NCI-H2227 (cell line): ENCODE results near the gene NOP16.

ENCODE experiments used
- DNase-seq: peaks from one replicate; lab custom pipeline; 2025; ENCODE audit not compliant: unreplicated experiment; lab: John Stamatoyannopoulos, UW

NOP16 gene

GRCh38 chr5:176388444-176389134, at the start of gene NOP16, which contains the start of gene HIGD2A:
Gene NOP16 (minus strand): TSS chr5:176388598. CDS start chr5:176388539, 59 bp downstream.
Gene HIGD2A (plus strand): TSS chr5:176388751. CDS start chr5:176388820, 69 bp downstream.
- DNase-seq: peak; percentile 96

- DNase-seq: no peak
These were observed 48.3 kb upstream of the NOP16 start for GRCh38 chr5:176436656-176437055.

DNA sequence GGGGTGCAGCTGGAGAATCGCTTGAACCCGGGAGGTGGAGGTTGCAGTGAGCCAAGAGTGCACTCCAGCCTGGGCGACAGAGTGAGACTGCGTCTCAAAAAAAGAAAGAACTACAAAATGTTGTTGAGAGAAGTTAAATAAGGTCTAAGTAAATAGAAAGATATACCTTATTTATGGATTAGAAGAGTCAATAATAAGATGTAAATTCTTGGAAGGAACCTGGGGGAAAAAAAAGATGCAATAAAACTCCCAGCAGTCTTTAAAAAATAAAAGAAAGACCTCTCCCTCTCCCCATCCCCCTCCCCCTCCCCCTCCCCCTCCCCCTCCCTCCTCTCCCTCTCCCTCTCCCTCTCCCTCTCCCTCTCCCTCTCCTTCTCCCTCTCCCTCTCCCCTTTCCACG, 44.3 kb upstream of the NOP16 start:
- no peak for DNase-seq

- DNase-seq: no peak
These were observed 41.6 kb upstream of the NOP16 start for GRCh38 chr5:176429972-176430371.

DNA sequence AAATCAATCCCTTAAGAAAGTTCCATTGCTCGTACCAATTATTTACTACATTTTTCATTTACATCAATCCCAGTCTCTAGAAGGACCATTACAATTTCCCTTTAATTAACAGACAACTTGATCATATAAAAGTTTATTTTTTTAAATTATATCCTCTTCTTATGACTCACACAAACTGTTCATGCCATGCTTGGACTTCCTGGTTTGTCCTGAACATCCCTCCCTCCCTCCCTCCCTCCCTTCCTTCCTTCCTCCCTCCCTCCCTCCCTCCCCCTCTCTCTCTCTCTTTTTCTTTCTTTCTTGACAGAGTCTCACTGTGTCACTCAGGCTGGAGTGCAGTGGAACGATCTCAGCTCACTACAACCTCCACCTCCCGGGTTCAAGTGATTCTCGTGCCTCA, 39.6 kb upstream of the NOP16 start:
- DNase-seq: no peak

DNA sequence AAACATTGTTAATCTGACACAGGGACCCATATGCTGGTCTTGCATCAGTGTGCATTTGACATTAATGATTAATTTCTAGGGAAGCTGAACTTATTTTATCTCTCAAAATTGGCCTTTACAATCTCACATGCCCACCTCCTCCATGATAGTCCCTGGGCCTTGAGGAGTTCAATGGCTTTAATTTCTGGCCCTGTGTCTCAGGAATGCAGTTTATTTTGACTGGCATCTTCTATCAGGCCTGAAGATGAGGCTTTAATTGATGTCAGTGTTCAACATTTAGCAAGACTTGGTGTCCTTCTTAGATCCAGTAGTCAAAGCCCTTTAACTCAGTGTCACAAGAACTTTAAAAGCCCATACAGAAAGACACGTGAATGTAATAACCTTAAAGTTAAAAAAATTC, 38.5 kb upstream of the NOP16 start:
- no peak for DNase-seq

GRCh38 chr5:176425791-176426190, 37.4 kb upstream of the NOP16 start:
- no peak for DNase-seq

GRCh38 chr5:176425138-176425537, 36.7 kb upstream of the NOP16 start:
- DNase-seq: no peak

DNA sequence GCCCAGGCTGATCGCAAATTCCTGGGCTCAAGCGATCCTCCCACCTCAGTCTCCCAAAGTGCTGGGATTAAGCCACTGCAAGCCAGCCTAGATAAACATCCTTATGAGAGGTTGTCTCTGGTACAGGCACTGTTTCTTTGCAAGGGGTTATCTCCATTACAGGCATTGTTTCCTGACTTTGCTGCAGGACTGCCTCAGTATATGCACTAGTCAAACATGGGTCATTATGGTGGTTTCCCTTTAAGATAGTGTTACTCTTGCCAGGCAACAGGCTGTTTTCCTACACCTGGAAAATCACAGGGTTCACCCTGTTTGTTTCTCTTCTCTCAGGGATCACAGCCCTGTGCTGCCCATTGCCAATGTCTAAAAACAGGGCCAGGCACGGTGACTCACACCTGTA, 35.8 kb upstream of the NOP16 start:
- DNase-seq: no peak

- DNase-seq: no peak
These were observed 32.7 kb upstream of the NOP16 start for GRCh38 chr5:176420972-176421544.

GRCh38 chr5:176420086-176420485, 31.7 kb upstream of the NOP16 start:
- DNase-seq: no peak

DNA sequence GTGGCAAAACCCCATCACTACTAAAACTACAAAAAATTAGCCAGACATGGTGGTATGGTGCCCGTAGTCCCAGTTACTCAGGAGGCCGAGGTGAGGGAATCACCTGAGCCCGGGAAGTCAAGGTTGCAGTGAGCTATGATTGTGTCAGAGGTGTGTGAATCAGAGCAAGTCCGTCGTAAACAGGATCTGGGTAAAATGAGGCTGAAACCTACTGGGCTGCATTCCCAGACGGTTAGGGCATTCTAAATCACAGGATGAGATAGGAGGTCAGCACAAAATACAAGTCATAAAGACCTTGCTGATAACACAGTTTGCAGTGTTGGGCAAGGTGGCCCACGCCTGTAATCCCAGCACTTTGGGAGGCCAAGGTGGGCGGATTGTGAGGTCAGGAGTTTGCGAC, 29.9 kb upstream of the NOP16 start:
- DNase-seq: no peak

GRCh38 chr5:176416965-176417364, 28.6 kb upstream of the NOP16 start:
- DNase-seq: no peak

GRCh38 chr5:176415952-176416924, 27.8 kb upstream of the NOP16 start, which contains the start of gene CLTB:
Gene CLTB (minus strand): TSS chr5:176416539. CDS start chr5:176416363, 176 bp downstream.
- peak; percentile 84 for DNase-seq

DNA sequence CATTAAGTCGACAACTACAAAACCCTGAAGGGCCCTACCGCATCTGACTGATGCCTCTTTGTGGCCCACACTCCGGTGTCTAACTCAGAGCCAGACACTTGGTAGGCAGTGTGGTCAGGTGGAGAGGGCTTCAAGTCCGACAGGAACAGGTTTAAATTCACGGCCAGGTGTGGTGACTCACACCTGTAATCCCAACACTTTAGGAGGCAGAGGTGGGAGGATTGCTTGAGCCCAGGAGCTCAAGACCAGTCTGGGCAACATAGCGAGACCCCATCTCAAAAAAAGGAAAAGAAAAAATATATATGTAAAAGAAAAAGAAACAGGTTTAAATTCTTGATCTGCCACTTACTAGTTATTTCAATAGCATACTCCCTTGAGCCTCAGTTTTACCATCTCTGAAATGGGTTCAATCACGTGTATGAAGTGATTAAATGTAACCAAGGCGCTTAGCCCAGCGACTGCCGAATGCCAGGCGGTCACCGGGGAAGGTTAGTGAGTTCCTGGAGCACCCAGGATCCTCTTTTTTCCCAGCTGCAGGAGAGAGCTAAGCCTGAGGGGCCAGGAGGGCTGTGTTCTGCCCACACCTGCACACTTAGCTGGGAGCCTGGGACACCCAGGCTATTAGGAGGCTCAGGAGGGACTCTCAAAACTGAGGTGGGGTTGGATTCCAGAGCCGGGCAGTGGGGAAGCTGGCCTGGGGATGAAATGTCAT, 27.0 kb upstream of the NOP16 start:
- DNase-seq: no peak

- no peak for DNase-seq
These were observed 26.3 kb upstream of the NOP16 start for GRCh38 chr5:176414704-176415103.

DNA sequence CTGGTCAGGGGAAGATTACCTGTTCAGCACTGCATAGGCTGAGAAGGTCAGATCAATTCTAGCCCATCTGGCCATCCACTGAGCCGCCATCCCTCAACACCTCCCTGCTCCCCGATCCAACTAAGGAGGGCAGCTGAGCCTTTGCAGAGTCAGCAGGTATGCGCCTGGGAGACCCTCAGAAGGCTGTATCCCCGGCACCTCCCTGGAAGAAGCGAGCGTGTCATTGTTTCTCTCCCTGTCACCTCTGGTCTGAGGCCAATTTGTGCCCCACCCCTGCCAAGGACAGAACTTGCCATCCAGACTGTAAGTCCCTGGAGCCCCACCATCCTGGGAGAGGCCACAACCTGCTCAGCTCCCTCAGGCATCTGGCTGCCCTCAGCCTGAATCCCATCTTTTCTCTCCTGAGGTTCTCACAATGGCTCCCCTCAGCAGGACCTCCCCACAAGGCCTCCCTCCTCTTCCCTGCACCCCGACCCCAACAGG, 25.4 kb upstream of the NOP16 start:
- DNase-seq: no peak

DNA sequence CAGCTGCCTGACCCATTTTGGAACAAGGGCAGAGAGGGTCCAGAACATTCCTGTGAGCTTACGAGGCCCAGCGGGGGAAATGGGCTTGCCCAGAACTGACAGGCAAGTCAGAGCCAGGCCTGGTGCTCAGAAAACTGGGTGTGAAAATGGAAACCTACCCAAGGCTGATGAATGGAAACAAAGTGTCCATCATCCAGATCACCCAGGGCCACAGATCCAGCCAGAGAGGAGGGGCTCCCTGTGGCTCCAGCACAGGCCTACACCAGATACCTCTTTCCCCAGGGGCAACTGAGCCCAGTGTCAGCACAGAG, 24.8 kb upstream of the NOP16 start:
- no peak for DNase-seq

DNA sequence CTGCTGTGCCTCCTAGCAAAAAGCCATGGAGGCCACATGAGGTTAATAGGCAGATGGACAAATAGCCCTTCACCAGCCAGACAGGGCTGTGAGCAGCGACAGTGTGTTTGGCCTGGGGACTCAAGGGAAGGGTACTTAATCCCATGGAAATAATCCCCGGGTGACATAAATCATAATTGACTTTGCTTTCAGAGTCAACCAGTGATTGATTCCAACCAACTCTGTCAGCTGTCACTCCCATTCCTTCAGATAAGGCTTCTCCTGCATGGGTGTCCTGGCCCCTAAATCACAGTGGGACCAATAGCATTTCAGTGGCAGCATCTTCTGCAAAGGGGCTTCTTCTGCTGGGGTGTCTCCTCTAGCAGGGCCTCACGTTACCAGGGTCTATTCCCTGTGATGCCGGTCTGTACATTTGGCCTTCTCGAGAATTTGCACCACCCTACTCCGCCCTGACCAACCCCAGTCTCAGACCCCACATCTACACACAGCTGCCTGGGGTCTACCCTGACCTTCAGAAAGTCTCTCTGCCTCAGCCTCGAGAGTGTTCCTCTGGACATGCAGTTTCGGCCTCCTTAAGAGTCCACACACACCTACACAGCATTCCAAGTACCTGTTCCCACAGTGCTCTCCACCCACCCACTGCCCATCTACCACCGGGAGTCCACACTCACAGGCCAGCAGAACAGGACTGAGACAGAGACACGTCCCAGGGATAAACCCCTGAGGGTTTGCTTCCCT, 24.3 kb upstream of the NOP16 start:
- no peak for DNase-seq

DNA sequence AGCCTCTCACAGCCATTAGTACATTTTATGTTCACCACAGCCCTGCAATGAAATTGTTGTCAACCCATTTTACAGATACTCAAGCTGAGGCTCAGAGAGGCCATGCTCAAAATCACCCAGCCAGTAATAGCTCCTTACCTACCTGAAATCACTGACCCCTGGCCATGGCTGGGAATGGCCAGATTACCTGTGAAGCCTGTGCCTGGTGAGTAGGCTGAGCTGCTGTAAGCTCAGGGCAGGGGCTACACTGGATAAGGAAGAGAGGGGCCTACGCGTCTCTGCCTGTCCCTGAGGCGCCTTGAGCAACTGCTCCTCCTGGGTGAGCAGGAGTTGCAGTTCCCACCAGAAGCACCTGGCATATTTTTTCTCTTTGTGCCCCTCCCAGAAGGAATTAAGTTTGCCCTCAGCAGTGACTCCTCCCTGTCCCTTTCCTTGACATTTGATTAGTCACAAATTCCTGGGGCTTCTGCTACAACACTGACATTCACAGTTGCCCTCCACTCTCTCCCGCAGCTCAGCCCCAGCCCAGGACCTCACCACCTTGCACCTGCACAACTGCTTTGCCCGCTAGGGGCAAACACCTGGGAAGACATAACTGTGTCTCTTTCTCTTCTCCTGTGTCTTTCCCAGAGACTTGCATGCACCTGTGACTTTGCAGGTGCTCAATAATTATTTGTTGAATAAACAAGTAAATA, 22.2 kb upstream of the NOP16 start:
- no peak for DNase-seq
